Measurements from ENCODE around the gene BRF1.

Gene BRF1

GRCh38 chr14:105224845-105225570, 75.8 kb downstream of the BRF1 start:
- Mint-ChIP-seq H3K27me3 (ENCODE audit: low read depth) (no peaks in the 10 kb centered on the region), H3K4me1 (peaks cover 4% of the 10 kb centered on the region), H3K36me3 (ENCODE audit: low read depth) (peaks cover 40% of the 10 kb centered on the region), H3K4me3 (peak overlapping the region in 1 of 3 experiments; percentile 7), H3K9me3 (no peaks in the 10 kb centered on the region), H3K27ac (peak overlapping the region in 2 of 3 experiments; percentile 26 to 95)
- no peak for TF ChIP-seq CTCF (IDR thresholded peaks at IDR 0.05; ENCODE audit: unreplicated experiment in 3 of 3)

GRCh38 chr14:105223770-105224544, 76.8 kb downstream of the BRF1 start:
- Mint-ChIP-seq H3K4me3 (no peak overlapping the region), H3K27ac (peak overlapping the region in 1 of 3 experiments; percentile 50), H3K36me3 (ENCODE audit: low read depth) (peaks cover 38% of the 10 kb centered on the region), H3K27me3 (ENCODE audit: low read depth) (no peaks in the 10 kb centered on the region), H3K9me3 (no peaks in the 10 kb centered on the region), H3K4me1 (peaks cover 4% of the 10 kb centered on the region)
- no peak for TF ChIP-seq CTCF (IDR thresholded peaks at IDR 0.05; ENCODE audit: unreplicated experiment in 3 of 3)

- Mint-ChIP-seq H3K27me3 (ENCODE audit: low read depth) (no peaks in the 10 kb centered on the region), H3K4me1 (peaks cover 4% of the 10 kb centered on the region), H3K4me3 (no peak overlapping the region), H3K9me3 (no peaks in the 10 kb centered on the region), H3K36me3 (ENCODE audit: low read depth) (peaks cover 38% of the 10 kb centered on the region), H3K27ac (peak overlapping the region in 1 of 3 experiments; percentile 50)
- no peak for TF ChIP-seq CTCF (IDR thresholded peaks at IDR 0.05; ENCODE audit: unreplicated experiment in 3 of 3)
Measured at GRCh38 chr14:105223260-105223659, 77.5 kb downstream of the BRF1 start.

GRCh38 chr14:105221598-105222178, 79.1 kb downstream of the BRF1 start:
- no peak overlapping the region for H3K27ac Mint-ChIP-seq
- peaks cover 4% of the 10 kb centered on the region for H3K4me1 Mint-ChIP-seq
- no peaks in the 10 kb centered on the region for H3K9me3 Mint-ChIP-seq
- peaks cover 39% of the 10 kb centered on the region for H3K36me3 Mint-ChIP-seq (ENCODE audit: low read depth)
- no peak overlapping the region for H3K4me3 Mint-ChIP-seq
- no peak for TF ChIP-seq CTCF (IDR thresholded peaks at IDR 0.05; ENCODE audit: unreplicated experiment in 3 of 3)
- no peaks in the 10 kb centered on the region for H3K27me3 Mint-ChIP-seq (ENCODE audit: low read depth)

GRCh38 chr14:105220699-105221597, 79.9 kb downstream of the BRF1 start:
- Mint-ChIP-seq H3K27me3 (ENCODE audit: low read depth) (no peaks in the 10 kb centered on the region), H3K36me3 (ENCODE audit: low read depth) (peaks cover 38% of the 10 kb centered on the region), H3K27ac (no peak overlapping the region), H3K4me3 (no peak overlapping the region), H3K9me3 (no peaks in the 10 kb centered on the region), H3K4me1 (peaks cover 4% of the 10 kb centered on the region)
- no peak for TF ChIP-seq CTCF (IDR thresholded peaks at IDR 0.05; ENCODE audit: unreplicated experiment in 3 of 3)
